PFSK-1 (cell line): ENCODE measurements around the gene ASB10.

Experiments used
- FOXP2 ChIP-seq: optimal IDR thresholded peaks from 2 replicates; pipeline ENCODE3; 2011; ENCODE audit warnings: borderline replicate concordance, control low read depth, inconsistent platforms; ENCODE audit not compliant: insufficient read depth; ENCODE audit errors: extremely low read length, extremely low read depth
- POLR2AphosphoS5 ChIP-seq: IDR thresholded peaks from 2 replicates; pipeline ENCODE4 v1.6.1; 2012; ENCODE audit warnings: low read depth, mild to moderate bottlenecking, control low read depth, low read length, moderate library complexity
- SIN3A ChIP-seq: IDR thresholded peaks from 2 replicates; pipeline ENCODE4 v1.6.1; 2012; ENCODE audit warnings: mild to moderate bottlenecking, low read length, moderate library complexity, borderline replicate concordance; ENCODE audit not compliant: insufficient read depth
- TAF1 ChIP-seq: IDR thresholded peaks from 2 replicates; pipeline ENCODE4 v1.6.1; 2012; ENCODE audit warnings: low read length, control low read depth, borderline replicate concordance; ENCODE audit not compliant: insufficient read depth
- TF ChIP-seq, protein P1 (sequence below), 2 experiments: IDR thresholded peaks; 2 replicates each; pipeline versions ENCODE4 v1.6.1 to v1.8.0; 2011 to 2012; ENCODE audit warnings: low read depth in 2 of 2, low read length in 2 of 2, control low read depth in 1 of 2, inconsistent platforms in 1 of 2, mild to moderate bottlenecking in 1 of 2, moderate library complexity in 1 of 2; ENCODE audit not compliant: insufficient read depth in 1 of 2

The ASB10 gene

DNA sequence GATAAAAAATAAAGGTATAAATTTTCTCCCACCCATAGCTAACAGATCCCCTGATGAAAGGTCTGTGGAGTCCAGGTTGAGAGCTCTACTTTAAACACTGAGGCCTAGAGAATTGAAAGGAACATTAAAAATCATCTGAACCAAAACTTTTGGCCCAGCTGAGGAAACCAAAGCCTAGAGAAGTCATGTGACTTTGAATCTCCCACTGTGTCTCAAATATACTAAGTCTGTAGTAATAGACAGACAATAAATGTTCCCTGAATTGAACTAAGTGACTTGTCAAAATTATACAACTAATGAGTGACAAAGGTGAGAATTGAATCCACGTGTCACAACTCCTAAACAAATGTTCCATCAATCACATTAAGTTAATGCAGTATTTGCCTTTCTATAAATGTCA, 25.3 kb downstream of the ASB10 start:
- TF ChIP-seq, protein P1, sequence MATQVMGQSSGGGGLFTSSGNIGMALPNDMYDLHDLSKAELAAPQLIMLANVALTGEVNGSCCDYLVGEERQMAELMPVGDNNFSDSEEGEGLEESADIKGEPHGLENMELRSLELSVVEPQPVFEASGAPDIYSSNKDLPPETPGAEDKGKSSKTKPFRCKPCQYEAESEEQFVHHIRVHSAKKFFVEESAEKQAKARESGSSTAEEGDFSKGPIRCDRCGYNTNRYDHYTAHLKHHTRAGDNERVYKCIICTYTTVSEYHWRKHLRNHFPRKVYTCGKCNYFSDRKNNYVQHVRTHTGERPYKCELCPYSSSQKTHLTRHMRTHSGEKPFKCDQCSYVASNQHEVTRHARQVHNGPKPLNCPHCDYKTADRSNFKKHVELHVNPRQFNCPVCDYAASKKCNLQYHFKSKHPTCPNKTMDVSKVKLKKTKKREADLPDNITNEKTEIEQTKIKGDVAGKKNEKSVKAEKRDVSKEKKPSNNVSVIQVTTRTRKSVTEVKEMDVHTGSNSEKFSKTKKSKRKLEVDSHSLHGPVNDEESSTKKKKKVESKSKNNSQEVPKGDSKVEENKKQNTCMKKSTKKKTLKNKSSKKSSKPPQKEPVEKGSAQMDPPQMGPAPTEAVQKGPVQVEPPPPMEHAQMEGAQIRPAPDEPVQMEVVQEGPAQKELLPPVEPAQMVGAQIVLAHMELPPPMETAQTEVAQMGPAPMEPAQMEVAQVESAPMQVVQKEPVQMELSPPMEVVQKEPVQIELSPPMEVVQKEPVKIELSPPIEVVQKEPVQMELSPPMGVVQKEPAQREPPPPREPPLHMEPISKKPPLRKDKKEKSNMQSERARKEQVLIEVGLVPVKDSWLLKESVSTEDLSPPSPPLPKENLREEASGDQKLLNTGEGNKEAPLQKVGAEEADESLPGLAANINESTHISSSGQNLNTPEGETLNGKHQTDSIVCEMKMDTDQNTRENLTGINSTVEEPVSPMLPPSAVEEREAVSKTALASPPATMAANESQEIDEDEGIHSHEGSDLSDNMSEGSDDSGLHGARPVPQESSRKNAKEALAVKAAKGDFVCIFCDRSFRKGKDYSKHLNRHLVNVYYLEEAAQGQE (IDR thresholded peaks at IDR 0.05; ENCODE audit: insufficient read depth in 1 of 2, low read depth in 2 of 2, low read length in 2 of 2) = no peak
- TF ChIP-seq POLR2AphosphoS5 = no peak
- TF ChIP-seq SIN3A = no peak
- TF ChIP-seq TAF1 = no peak
- TF ChIP-seq FOXP2 = no peak

DNA sequence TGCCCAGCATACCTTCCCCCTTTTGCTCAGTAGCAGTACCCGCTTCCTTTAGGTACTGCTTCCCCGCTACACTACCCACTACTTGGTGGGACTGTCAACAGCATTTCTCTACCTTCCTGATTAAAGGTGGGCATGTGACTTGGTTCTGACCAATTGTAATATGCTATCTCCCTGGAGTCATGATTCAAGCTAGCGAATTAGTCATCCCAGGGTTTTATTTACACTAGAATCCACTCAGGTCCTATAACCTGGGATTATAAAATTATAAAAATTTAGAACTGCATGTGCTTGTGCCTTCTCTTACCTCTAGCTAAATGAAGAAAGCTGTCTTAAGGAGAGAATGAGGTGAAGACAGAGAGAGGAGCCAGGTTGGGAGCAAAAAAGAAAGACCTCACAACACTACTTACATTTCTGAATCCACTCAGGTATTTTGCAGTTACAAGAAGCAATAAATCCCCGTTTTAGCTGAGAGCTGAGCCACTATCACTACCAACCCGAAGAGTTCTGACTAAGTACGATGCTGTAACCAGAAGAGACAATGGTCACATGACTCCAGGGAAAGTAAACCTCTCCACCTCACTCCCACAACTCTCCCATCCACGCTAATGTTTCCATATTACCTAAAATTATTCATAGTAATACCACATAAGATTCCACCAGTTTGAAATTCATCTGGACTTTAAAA, 29.3 kb downstream of the ASB10 start:
- TF ChIP-seq POLR2AphosphoS5 = no peak
- TF ChIP-seq FOXP2 = no peak
- TF ChIP-seq, protein P1 (IDR thresholded peaks at IDR 0.05; ENCODE audit: insufficient read depth in 1 of 2, low read depth in 2 of 2, low read length in 2 of 2) = no peak
- TF ChIP-seq SIN3A = no peak

GRCh38 chr7:151152643-151153513, 34.2 kb downstream of the ASB10 start:
- no peak for TF ChIP-seq SIN3A
- no peak for TF ChIP-seq FOXP2
- TF ChIP-seq TAF1 = no peak
- TF ChIP-seq POLR2AphosphoS5 = no peak

DNA sequence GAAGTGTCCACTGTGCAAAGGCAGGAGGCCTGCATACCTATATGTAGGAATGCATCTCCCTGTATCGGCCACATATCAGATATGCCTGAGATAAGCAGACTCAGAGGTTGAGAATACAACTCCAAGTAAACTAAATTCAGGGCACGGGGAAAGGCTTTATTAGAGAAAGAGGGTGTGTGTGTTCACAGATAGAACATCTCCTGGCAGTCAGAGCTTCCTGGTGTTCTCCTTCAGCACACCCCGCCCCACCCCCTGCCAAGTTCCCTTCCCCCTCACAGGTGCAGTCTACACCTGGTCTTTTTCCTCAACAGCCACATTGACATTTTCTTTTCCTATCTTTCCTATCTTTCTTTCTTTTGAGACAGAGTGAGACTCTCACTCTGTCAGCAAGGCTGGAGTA, 36.7 kb downstream of the ASB10 start:
- no peak for TF ChIP-seq TAF1
- TF ChIP-seq POLR2AphosphoS5 = no peak
- TF ChIP-seq FOXP2 = no peak
- TF ChIP-seq, protein P1 (IDR thresholded peaks at IDR 0.05; ENCODE audit: insufficient read depth in 1 of 2, low read depth in 2 of 2, low read length in 2 of 2) = no peak
- no peak for TF ChIP-seq SIN3A

DNA sequence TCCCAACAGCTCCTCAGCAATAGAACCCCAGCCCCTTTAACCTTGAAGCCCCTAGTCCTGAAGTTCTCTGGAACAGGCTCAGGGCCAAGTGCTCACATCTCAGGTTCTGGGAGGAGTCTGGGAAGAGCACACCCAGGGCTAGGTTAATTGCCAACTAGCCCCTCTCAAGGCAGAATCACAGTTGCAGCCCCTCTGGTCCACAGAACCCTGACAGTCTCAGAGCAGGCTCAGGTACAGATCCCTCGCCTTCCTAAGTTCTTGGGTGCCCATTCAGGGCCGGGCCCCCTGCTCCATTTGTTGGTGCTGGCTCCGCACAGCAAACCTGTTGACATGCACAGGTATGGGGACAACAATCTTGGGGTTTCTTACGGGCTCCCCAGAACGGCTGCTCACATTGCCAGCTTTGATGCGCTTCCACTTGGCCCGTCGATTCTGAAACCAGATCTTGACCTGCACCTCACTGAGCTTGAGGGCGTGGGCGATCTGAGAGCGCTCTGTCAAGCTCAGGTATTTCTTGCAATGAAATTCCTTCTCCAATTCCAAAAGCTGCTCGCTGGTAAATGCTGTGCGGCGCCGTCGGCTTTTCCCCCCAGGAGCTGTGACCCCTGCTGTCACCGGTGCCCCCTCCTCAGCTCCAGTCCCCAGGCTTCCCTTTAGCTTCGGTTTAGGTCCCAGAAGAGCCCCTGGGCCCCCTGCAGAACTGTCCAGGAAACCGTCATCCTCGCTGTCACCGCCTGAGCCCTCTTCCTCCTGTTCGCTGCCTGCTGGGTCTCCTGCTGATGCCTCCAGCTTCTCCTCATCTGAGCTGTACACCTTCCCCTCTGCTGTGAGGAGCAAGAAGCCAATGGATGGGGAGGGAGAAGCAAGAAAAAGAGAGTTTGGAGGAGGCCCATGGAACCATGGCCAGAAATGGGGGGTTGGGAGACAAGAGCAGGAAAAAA, 38.5 kb downstream of the ASB10 start:
- TF ChIP-seq, protein P1 (IDR thresholded peaks at IDR 0.05; ENCODE audit: insufficient read depth in 1 of 2, low read depth in 2 of 2, low read length in 2 of 2) = no peak
- TF ChIP-seq TAF1 (no peak), FOXP2 (no peak), SIN3A (no peak), POLR2AphosphoS5 (no peak)
